Left ventricle myocardium inferior (tissue), 1 donor: ENCODE measurements around the gene AHCY. TPM values are rescaled to one million over a fixed set of nuclear protein-coding genes. Genes with fewer than 3 reads are reported as not detected.

Experiments
- DNase-seq: peaks from one replicate; pipeline ENCODE4 v3.0.0-alpha.2; 2020
- H3K27ac ChIP-seq: fragments of 200-600 bp; replicated peaks from 2 replicates; pipeline ENCODE4 v1.8.0; 2021
- H3K27me3 ChIP-seq: fragments of 200-600 bp; 2 replicates; pipeline ENCODE4 v1.8.0; 2021; ENCODE audit warnings: low read depth
- H3K36me3 ChIP-seq: fragments of 200-600 bp; 2 replicates; pipeline ENCODE4 v1.8.0; 2021
- H3K4me1 ChIP-seq: fragments of 200-600 bp; 2 replicates; pipeline ENCODE4 v1.8.0; 2021
- H3K4me3 ChIP-seq: fragments of 200-600 bp; 2 replicates; pipeline ENCODE4 v1.8.0; 2021; ENCODE audit warnings: mild to moderate bottlenecking, moderate library complexity
- H3K9me3 ChIP-seq: fragments of 200-600 bp; replicated peaks from 2 replicates; pipeline ENCODE4 v1.8.0; 2021
- CTCF ChIP-seq: fragments of 200-600 bp; IDR thresholded peaks from 2 replicates; pipeline ENCODE4 v1.8.0; 2021; ENCODE audit warnings: antibody characterized with exemption, mild to moderate bottlenecking, borderline replicate concordance
- intact Hi-C: fragments of 100-400 bp; cut with micrococcal nuclease; formaldehyde crosslinking; loops from one replicate; pipeline ENCODE4 v1.11.0; 2022
- total RNA-seq: library from RNA; stranded (reverse); fragmentation: NEBNext Ultra II Directional; extraction: Animal tissue kit (Norgen Biotek cat#: 25700); gene quantifications from one replicate; pipeline ENCODE4 v1.2.1, GENCODE V29; 2021
- donor health status: DM: no; HTN: yes; CAD: no; lungs with severe emphysema.

Gene AHCY
- total RNA-seq, 1 donor from 2014 or later: 66.2 TPM

- Histone ChIP-seq H3K27me3 (no peaks in the 10 kb centered on the region), H3K4me1 (peaks cover 23% of the 10 kb centered on the region), H3K4me3 (no peak overlapping the region), H3K36me3 (peaks cover 38% of the 10 kb centered on the region), H3K9me3 (no peaks in the 10 kb centered on the region), H3K27ac (no peak overlapping the region)
- no peak for DNase-seq
- no peak for TF ChIP-seq CTCF
- intact Hi-C loops: no loop called here
These were observed 28.5 kb downstream of the AHCY start for GRCh38 chr20:34274694-34275093.

- intact Hi-C loops: no loop called here
- H3K9me3 ChIP-seq: no peaks in the 10 kb centered on the region
- H3K27me3 ChIP-seq: no peaks in the 10 kb centered on the region
- no peak for DNase-seq
- no peak overlapping the region for H3K4me3 ChIP-seq
- peak overlapping the region; percentile 76 for H3K27ac ChIP-seq
- peaks cover 22% of the 10 kb centered on the region for H3K36me3 ChIP-seq
- TF ChIP-seq CTCF: no peak
- H3K4me1 ChIP-seq: peaks cover 35% of the 10 kb centered on the region
These were observed 31.2 kb downstream of the AHCY start for GRCh38 chr20:34271956-34272355.

DNA sequence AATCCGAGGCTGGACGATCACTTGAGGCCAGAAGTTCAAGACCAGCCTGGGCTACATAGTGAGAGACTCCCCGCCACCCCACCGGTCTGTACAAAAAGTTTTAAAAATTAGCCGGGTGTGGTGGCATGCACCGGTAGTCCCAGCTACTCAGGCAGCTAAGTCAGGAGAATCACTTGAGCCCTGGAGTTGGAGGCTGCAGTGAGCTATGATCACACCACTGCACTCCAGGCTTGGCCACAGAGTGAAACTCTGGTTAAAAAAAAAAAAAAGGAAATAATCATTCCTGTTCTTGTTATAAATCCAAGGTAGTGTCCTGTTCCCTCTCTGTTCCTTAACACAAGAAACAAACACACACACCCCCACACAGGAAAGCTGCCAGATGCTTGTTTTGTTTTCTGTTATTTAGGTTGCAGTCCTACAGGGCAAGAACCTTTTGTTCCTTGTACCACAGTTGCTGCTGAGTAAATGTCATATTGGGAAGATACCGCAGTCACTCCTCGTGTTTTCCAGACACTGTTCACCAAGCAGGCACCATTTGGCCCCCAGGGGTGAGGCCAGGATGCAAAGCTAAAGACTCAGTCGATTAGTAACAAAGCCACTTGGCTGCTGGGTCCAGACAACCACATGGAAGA, 33.0 kb downstream of the AHCY start:
- peaks cover 35% of the 10 kb centered on the region for H3K4me1 ChIP-seq
- peak overlapping the region; percentile 76 for H3K27ac ChIP-seq
- H3K4me3 ChIP-seq: peak overlapping the region; percentile 62
- H3K9me3 ChIP-seq: no peaks in the 10 kb centered on the region
- intact Hi-C loops: no loop called here
- peak; percentile 21 for DNase-seq
- H3K27me3 ChIP-seq: no peaks in the 10 kb centered on the region
- no peak for TF ChIP-seq CTCF
- peaks cover 12% of the 10 kb centered on the region for H3K36me3 ChIP-seq

GRCh38 chr20:34268851-34269636, 34.1 kb downstream of the AHCY start:
- Histone ChIP-seq H3K27ac (peak overlapping the region; percentile 76), H3K9me3 (no peaks in the 10 kb centered on the region), H3K4me1 (peaks cover 35% of the 10 kb centered on the region), H3K4me3 (peak overlapping the region; percentile 62), H3K27me3 (no peaks in the 10 kb centered on the region), H3K36me3 (peaks cover under 1% of the 10 kb centered on the region)
- intact Hi-C loops: no loop called here
- peak; percentile 24 for DNase-seq
- no peak for TF ChIP-seq CTCF

DNA sequence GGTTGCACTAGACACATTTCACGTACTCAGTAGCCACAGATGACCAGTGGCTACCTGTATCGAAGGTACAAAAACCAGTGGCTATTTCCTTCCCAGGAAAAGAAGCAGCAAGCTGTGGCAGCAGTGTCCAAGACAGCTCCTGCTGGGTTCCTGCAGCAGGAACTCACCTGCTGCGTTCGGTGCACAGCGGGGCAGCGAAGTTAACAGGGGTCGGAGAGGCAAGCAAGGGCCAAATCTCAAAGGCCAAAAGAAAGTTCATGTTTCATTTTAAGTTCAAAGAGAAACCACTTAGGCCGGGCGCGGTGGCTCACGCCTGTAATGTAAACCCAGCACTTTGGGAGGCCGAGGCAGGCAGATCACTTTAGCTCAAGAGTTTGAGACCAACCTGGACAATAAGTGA, 35.0 kb downstream of the AHCY start:
- intact Hi-C loops: no loop called here
- TF ChIP-seq CTCF: no peak
- Histone ChIP-seq H3K9me3 (no peaks in the 10 kb centered on the region), H3K4me3 (no peak overlapping the region), H3K27me3 (no peaks in the 10 kb centered on the region), H3K4me1 (peaks cover 39% of the 10 kb centered on the region), H3K27ac (no peak overlapping the region), H3K36me3 (no peaks in the 10 kb centered on the region)
- DNase-seq: no peak
